H54 (cell line): ENCODE measurements around the gene NUMB.

ENCODE experiments used
- DNase-seq: peaks from one replicate; pipeline ENCODE4 v3.0.0; 2011; ENCODE audit warnings: low spot score, mixed read lengths; ENCODE audit not compliant: insufficient read length
- FAIRE-seq: peaks from 3 replicates; lab custom pipeline; 2011; peaks lifted over from hg19 to GRCh38; lab: Jason Lieb, UNC
- POLR2A ChIP-seq: IDR thresholded peaks from 2 replicates; pipeline ENCODE4 v1.6.1; 2011; ENCODE audit warnings: low read depth, mild to moderate bottlenecking, low read length

Gene NUMB

GRCh38 chr14:73245480-73246325 lies 212.6 kb downstream of the NUMB start:
- no peak for FAIRE-seq
- no peak for TF ChIP-seq POLR2A

GRCh38 chr14:73244541-73245290 lies 213.6 kb downstream of the NUMB start:
- FAIRE-seq (no peak), DNase-seq (no peak)
- no peak for TF ChIP-seq POLR2A

More at GRCh38 chr14:73245480-73246325, 212.6 kb downstream of the NUMB start:
- DNase-seq: no peak

GRCh38 chr14:73243748-73244147 lies 214.6 kb downstream of the NUMB start:
- no peak for FAIRE-seq
- no peak for TF ChIP-seq POLR2A
- DNase-seq: no peak

GRCh38 chr14:73243341-73243740 lies 215.0 kb downstream of the NUMB start:
- FAIRE-seq: no peak
- TF ChIP-seq POLR2A: no peak

GRCh38 chr14:73242357-73242901 lies 215.9 kb downstream of the NUMB start:
- no peak for FAIRE-seq
- no peak for TF ChIP-seq POLR2A
- no peak for DNase-seq

More at GRCh38 chr14:73243341-73243740, 215.0 kb downstream of the NUMB start:
- no peak for DNase-seq

GRCh38 chr14:73241481-73242165 lies 216.7 kb downstream of the NUMB start:
- peak; percentile 81 for DNase-seq
- no peak for TF ChIP-seq POLR2A
- no peak for FAIRE-seq

- FAIRE-seq (no peak), DNase-seq (peak; percentile 16)
- no peak for TF ChIP-seq POLR2A
These were observed 217.4 kb downstream of the NUMB start for GRCh38 chr14:73240816-73241480.

GRCh38 chr14:73239393-73240241 lies 218.7 kb downstream of the NUMB start:
- TF ChIP-seq POLR2A: no peak
- DNase-seq (peak; percentile 62), FAIRE-seq (no peak)

- FAIRE-seq (no peak), DNase-seq (peak; percentile 50)
- no peak for TF ChIP-seq POLR2A
These were observed 219.4 kb downstream of the NUMB start for GRCh38 chr14:73238941-73239340.

- peak; percentile 38 for FAIRE-seq
- no peak for TF ChIP-seq POLR2A
- peak; percentile 88 for DNase-seq
These were observed 219.9 kb downstream of the NUMB start for GRCh38 chr14:73238424-73238852.

GRCh38 chr14:73237786-73238423 lies 220.4 kb downstream of the NUMB start:
- no peak for TF ChIP-seq POLR2A
- DNase-seq (peak; percentile 5), FAIRE-seq (no peak)

GRCh38 chr14:73237219-73237785 lies 221.0 kb downstream of the NUMB start, which contains the start of gene PAPLN:
TSS of gene PAPLN (plus strand) at chr14:73237506. CDS start at chr14:73239779, 2,273 bp downstream.
- FAIRE-seq: no peak
- TF ChIP-seq POLR2A: no peak
- peak; percentile 46 for DNase-seq
